HEK293 (cell line): ENCODE data around the gene TMEM45A.

Source experiments
- CTCF ChIA-PET: fragments of 350-600 bp; formaldehyde crosslinking; extraction: SDS; loops from one replicate; lab custom pipeline; 2021; ENCODE audit warnings: antibody characterized with exemption; lab: Yijun Ruan, JAX
- POLR2A ChIA-PET: fragments of 300-600 bp; formaldehyde crosslinking; extraction: SDS; loops from one replicate; lab custom pipeline; 2020; ENCODE audit warnings: antibody characterized with exemption, inconsistent platforms; lab: Yijun Ruan, JAX
- H3K27ac ChIP-seq: fragments of 200-500 bp; sonication (Bioruptor generic); 2 replicates; pipeline ENCODE4 v1.5.1; 2014; ENCODE audit warnings: low read depth, low read length, control low read depth, inconsistent platforms; ENCODE audit errors: extremely low read depth
- H3K36me3 ChIP-seq, 2 experiments: fragments of 200-500 bp in 1 of 2; sonication (Bioruptor generic) in 1 of 2; 1 replicate in 1 of 2; 2 replicates in 1 of 2; pipeline ENCODE4 v1.5.1; 2014 to 2017; ENCODE audit warnings: inconsistent platforms in 2 of 2, low read length in 2 of 2; ENCODE audit not compliant: control insufficient read depth in 2 of 2, insufficient read depth in 1 of 2
- H3K4me1 ChIP-seq: fragments of 200-500 bp; sonication (Bioruptor generic); 2 replicates; pipeline ENCODE4 v1.5.1; 2014; ENCODE audit warnings: mild to moderate bottlenecking, low read length, inconsistent platforms; ENCODE audit not compliant: control insufficient read depth, insufficient read depth
- H3K4me3 ChIP-seq: 2 replicates; pipeline ENCODE4 v1.5.1; 2011; ENCODE audit warnings: low read depth, mild to moderate bottlenecking, control low read depth, low read length, moderate library complexity
- H3K9me3 ChIP-seq: fragments of 200-500 bp; sonication (Bioruptor generic); 2 replicates; pipeline ENCODE4 v1.5.1; 2014; ENCODE audit warnings: low read depth, low read length, inconsistent platforms; ENCODE audit not compliant: control insufficient read depth, insufficient read depth
- HOXC10 ChIP-seq: sonication (generic); formaldehyde crosslinking; IDR thresholded peaks from 2 replicates; pipeline ENCODE4 v1.8.1; 2023; ENCODE audit warnings: mild to moderate bottlenecking, missing genetic modification reagents
- PRDM6 ChIP-seq: fragments of 450-650 bp; formaldehyde crosslinking; IDR thresholded peaks from 2 replicates; pipeline ENCODE4 v1.5.1; 2017; ENCODE audit warnings: missing biosample characterization, missing genetic modification characterization
- ZBTB1 ChIP-seq: fragments of 450-650 bp; formaldehyde crosslinking; IDR thresholded peaks from 2 replicates; pipeline ENCODE4 v1.5.1; 2016; ENCODE audit warnings: missing biosample characterization, missing genetic modification characterization
- ZFP41 ChIP-seq: fragments of 450-650 bp; formaldehyde crosslinking; IDR thresholded peaks from 2 replicates; pipeline ENCODE4 v1.5.1; 2016; ENCODE audit warnings: missing biosample characterization, missing genetic modification characterization, borderline replicate concordance
- ZIC2 ChIP-seq: fragments of 450-650 bp; formaldehyde crosslinking; IDR thresholded peaks from 2 replicates; pipeline ENCODE4 v1.5.1; 2016; ENCODE audit warnings: missing biosample characterization, missing genetic modification characterization
- ZNF10 ChIP-seq: fragments of 450-650 bp; formaldehyde crosslinking; IDR thresholded peaks from 2 replicates; pipeline ENCODE4 v1.5.1; 2017; ENCODE audit warnings: missing biosample characterization, missing genetic modification characterization
- ZNF157 ChIP-seq: fragments of 450-650 bp; formaldehyde crosslinking; IDR thresholded peaks from 2 replicates; pipeline ENCODE4 v1.5.1; 2016; ENCODE audit warnings: missing biosample characterization, missing genetic modification characterization
- ZNF175 ChIP-seq: fragments of 450-650 bp; formaldehyde crosslinking; IDR thresholded peaks from 2 replicates; pipeline ENCODE4 v1.5.1; 2016; ENCODE audit warnings: missing biosample characterization, missing genetic modification characterization
- ZNF239 ChIP-seq: fragments of 450-650 bp; formaldehyde crosslinking; IDR thresholded peaks from 2 replicates; pipeline ENCODE4 v1.5.1; 2016; ENCODE audit warnings: missing biosample characterization, missing genetic modification characterization
- ZNF362 ChIP-seq: fragments of 450-650 bp; formaldehyde crosslinking; IDR thresholded peaks from 2 replicates; pipeline ENCODE4 v1.5.1; 2016; ENCODE audit warnings: missing biosample characterization, missing genetic modification characterization
- ZNF433 ChIP-seq: fragments of 450-650 bp; formaldehyde crosslinking; IDR thresholded peaks from 2 replicates; pipeline ENCODE4 v1.5.1; 2016; ENCODE audit warnings: missing biosample characterization, missing genetic modification characterization, low read depth
- ZNF510 ChIP-seq: fragments of 450-650 bp; formaldehyde crosslinking; IDR thresholded peaks from 2 replicates; pipeline ENCODE4 v1.5.1; 2018; ENCODE audit warnings: mild to moderate bottlenecking, missing genetic modification characterization, missing biosample characterization; ENCODE audit not compliant: insufficient replicate concordance
- ZNF514 ChIP-seq: fragments of 450-650 bp; formaldehyde crosslinking; IDR thresholded peaks from 2 replicates; pipeline ENCODE4 v1.5.1; 2016; ENCODE audit warnings: missing biosample characterization, missing genetic modification characterization
- ZNF654 ChIP-seq: fragments of 450-650 bp; formaldehyde crosslinking; IDR thresholded peaks from 2 replicates; pipeline ENCODE4 v1.5.1; 2016; ENCODE audit warnings: low read depth, missing biosample characterization, missing genetic modification characterization
- ZNF785 ChIP-seq: fragments of 450-650 bp; formaldehyde crosslinking; IDR thresholded peaks from 2 replicates; pipeline ENCODE4 v1.5.1; 2016; ENCODE audit warnings: missing biosample characterization, missing genetic modification characterization
- TF ChIP-seq, protein P1 (sequence below): fragments of 450-650 bp; formaldehyde crosslinking; IDR thresholded peaks from 2 replicates; pipeline ENCODE4 v1.5.1; 2016; ENCODE audit warnings: missing biosample characterization, missing genetic modification characterization
- TF ChIP-seq, protein P2 (sequence below): fragments of 450-650 bp; formaldehyde crosslinking; optimal IDR thresholded peaks from 2 replicates; pipeline ENCODE3; 2016; ENCODE audit warnings: missing biosample characterization, mild to moderate bottlenecking, missing genetic modification characterization

TMEM45A gene

GRCh38 chr3:100533176-100533575 is 40.8 kb downstream of the TMEM45A start:
- no peak overlapping the region for H3K4me3 ChIP-seq
- CTCF ChIA-PET: no interaction called here
- H3K27ac ChIP-seq: no peak overlapping the region
- POLR2A ChIA-PET: no interaction called here
- H3K4me1 ChIP-seq: no peaks in the 10 kb centered on the region
- no peaks in the 10 kb centered on the region for H3K9me3 ChIP-seq
- H3K36me3 ChIP-seq: no peaks in the 10 kb centered on the region
- TF ChIP-seq ZNF239 (no peak), ZIC2 (tag by site-specific recombination) (no peak), ZNF654 (no peak), ZNF10 (tag by site-specific recombination) (no peak), ZNF362 (no peak), ZBTB1 (tag by site-specific recombination) (no peak)
- TF ChIP-seq, protein P1, sequence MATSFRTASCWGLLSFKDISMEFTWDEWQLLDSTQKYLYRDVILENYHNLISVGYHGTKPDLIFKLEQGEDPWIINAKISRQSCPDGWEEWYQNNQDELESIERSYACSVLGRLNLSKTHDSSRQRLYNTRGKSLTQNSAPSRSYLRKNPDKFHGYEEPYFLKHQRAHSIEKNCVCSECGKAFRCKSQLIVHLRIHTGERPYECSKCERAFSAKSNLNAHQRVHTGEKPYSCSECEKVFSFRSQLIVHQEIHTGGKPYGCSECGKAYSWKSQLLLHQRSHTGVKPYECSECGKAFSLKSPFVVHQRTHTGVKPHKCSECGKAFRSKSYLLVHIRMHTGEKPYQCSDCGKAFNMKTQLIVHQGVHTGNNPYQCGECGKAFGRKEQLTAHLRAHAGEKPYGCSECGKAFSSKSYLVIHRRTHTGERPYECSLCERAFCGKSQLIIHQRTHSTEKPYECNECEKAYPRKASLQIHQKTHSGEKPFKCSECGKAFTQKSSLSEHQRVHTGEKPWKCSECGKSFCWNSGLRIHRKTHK (tag by site-specific recombination): no peak
- TF ChIP-seq, all 188 proteins: peak for 0

DNA sequence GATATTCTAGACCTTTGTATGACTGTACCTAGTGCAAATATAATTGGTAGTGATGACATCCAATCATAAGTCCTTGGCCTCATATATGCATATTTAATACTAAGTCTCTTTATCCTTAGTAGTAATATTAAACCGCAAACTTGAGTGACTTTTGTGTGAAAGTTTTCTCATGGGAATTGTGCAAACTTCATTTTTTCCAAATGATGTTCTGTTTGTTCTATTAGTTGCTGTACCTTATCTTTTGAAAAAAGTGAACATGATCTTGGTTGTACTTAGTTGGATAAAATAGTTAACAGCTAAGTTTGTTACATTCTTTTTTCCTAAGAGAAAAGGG is 43.2 kb downstream of the TMEM45A start:
- Histone ChIP-seq H3K27ac (no peak overlapping the region), H3K36me3 (no peaks in the 10 kb centered on the region), H3K4me1 (no peaks in the 10 kb centered on the region), H3K4me3 (no peak overlapping the region), H3K9me3 (no peaks in the 10 kb centered on the region)
- TF ChIP-seq ZNF433 (tag by site-specific recombination): no peak
- TF ChIP-seq ZNF175 (tag by site-specific recombination): no peak
- TF ChIP-seq HOXC10 (CRISPR knock-in tag): no peak
- no peak for TF ChIP-seq ZNF10 (tag by site-specific recombination)
- no peak for TF ChIP-seq ZNF510 (tag by site-specific recombination)
- TF ChIP-seq, protein P2, sequence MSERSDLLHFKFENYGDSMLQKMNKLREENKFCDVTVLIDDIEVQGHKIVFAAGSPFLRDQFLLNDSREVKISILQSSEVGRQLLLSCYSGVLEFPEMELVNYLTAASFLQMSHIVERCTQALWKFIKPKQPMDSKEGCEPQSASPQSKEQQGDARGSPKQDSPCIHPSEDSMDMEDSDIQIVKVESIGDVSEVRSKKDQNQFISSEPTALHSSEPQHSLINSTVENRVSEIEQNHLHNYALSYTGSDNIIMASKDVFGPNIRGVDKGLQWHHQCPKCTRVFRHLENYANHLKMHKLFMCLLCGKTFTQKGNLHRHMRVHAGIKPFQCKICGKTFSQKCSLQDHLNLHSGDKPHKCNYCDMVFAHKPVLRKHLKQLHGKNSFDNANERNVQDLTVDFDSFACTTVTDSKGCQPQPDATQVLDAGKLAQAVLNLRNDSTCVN (tag by site-specific recombination): no peak
- no peak for TF ChIP-seq PRDM6 (tag by site-specific recombination)
- TF ChIP-seq, protein P1 (tag by site-specific recombination): no peak
- TF ChIP-seq ZNF514 (tag by site-specific recombination): no peak
- TF ChIP-seq ZNF157 (tag by site-specific recombination): no peak
- TF ChIP-seq ZNF785: no peak
- TF ChIP-seq ZFP41 (tag by site-specific recombination): no peak
- ChIA-PET POLR2A (no interaction called here), CTCF (no interaction called here)
